Hypothalamus (tissue), 51 donors: ENCODE data around the gene IL17B.

Experiments
- DNase-seq, 51 donors: peaks; one replicate each; lab custom pipeline; 2025; lab: John Stamatoyannopoulos, UW

IL17B gene

GRCh38 chr5:149328177-149328576 lies 50.9 kb downstream of the IL17B start:
- DNase-seq: no peak

DNA sequence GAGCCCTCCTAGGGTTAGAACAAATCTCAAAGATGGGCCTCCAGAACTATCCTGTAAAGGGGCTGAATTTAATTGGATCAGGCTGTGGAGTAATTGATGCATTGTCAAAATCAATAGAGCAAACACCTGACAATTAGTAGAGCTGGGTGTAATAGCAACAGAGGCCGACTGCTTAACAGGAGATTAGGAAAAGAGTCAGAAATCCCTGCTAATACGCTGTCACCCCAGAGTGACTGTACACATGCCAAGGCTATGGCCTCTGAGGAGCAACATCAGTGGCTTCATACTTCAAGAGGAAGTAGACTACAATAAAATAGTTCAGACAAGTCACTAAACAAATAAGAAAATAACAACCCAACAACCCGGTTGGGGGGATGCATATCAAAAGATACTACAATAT lies 52.5 kb downstream of the IL17B start:
- DNase-seq: no peak

DNA sequence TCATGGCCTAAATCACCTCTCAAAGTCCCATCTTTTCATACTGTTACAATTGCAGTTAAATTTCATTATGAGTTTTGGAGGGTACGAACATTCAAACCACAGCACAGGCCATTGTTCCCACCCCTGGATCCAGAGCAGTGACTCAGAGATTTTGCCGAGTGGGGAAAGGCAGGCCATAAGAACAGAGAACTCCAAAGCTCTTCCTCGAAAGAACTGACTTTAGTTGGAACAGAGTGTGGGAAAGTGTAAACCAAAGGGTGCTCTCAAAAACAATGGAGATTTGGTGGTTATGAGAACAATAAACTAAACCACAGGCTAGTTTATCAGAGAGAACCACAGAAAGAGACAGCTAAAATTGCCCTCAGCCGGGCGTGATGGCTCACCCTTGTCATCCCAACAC lies 53.2 kb downstream of the IL17B start:
- no peak for DNase-seq

- no peak for DNase-seq
Observed at GRCh38 chr5:149325166-149325735, 53.8 kb downstream of the IL17B start.

DNA sequence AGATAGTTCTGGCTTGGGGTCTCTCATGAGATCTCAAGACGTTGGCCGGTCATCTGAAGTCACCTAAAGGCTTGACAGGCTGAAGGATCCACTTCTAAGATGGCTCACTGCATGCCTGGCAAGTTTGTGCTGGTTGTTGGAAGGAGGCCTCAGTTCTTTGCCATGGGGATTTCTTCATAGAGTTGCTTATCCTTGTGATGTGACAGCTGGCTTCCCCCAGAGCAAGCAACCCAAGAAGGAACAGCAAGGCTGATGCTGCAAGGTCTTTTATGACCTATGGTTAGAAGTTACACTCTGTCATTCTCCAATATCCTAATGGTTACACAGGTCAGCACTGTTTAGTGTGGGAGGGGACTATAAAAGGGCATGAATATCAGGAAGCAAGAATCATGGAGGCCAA lies 54.5 kb downstream of the IL17B start:
- DNase-seq: no peak
